NCI-H2081 treated with DMSO at 0.1 percent for 48 hours (cell line): ENCODE measurements around the gene KRT85.

Experiments
- DNase-seq: peaks from one replicate; lab custom pipeline; 2025; lab: John Stamatoyannopoulos, UW

KRT85 gene

DNA sequence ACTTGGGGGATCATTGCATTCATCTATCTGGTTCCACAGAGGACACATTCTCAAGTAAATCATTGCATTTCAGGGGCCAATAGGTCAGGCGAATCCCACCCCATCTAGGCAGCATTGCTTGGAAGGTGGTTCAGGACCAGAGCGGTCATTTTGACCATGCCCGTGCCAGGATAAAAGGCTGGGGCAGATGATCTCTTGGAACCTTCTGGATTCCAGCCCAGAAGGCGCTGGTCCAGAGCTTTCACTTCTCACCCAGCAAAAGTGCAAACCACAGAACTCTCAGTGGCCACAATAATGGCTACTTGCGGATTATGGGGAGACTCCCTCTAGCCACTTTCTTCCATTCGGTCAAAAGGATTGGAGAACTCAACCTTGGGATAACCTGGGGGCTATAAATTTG, 595 bp upstream of the KRT85 start:
- DNase-seq, result no peak

DNA sequence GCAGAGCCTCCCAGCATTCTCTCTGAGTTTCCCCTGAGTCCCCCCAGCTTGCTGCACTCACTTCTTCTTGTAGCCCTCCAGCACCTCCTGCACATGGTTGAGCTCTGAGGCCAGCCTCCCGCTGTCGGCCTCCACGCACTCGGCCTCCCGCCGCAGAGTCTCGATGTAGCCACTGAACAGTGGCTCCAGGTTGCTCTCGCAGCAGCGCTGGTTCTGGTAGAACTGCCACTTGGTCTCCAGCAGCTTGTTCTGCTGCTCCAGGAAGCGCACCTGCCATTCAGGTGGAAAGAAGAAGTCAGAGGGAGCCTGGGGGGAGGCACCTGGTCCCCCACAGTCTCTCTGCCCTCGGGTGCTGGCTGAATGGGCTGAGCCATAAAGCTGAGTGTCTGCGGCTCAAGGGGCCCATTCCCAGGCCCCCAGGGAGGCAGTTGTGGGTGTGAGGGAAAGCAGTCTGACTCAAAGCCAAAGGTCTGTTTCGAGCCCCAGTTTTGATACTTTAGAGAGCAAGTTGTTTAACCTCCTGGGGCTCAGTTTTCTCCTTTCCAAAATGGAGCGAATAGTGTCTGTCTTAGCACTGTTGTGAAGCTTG, 2.3 kb downstream of the KRT85 start:
- no peak for DNase-seq

DNA sequence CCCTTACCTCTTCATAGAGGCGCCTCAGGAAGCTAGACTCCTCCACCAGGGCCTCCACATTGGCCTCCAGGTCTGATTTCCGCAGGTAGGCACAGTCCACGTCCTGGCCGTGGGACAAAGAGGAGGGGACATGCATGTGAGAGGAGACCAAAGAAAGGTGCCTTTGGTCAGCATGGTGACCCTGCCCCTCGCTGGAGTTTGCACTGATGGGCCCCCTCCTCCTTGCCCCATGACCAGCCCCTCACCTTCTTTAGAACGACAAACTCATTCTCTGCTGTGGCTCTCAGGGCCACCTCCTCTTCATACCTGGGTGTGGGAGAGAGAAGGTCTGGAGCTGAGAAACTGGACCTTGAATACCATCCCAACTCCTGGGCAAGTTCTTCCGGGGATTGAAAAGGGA, 3.2 kb downstream of the KRT85 start:
- DNase-seq, result no peak

DNA sequence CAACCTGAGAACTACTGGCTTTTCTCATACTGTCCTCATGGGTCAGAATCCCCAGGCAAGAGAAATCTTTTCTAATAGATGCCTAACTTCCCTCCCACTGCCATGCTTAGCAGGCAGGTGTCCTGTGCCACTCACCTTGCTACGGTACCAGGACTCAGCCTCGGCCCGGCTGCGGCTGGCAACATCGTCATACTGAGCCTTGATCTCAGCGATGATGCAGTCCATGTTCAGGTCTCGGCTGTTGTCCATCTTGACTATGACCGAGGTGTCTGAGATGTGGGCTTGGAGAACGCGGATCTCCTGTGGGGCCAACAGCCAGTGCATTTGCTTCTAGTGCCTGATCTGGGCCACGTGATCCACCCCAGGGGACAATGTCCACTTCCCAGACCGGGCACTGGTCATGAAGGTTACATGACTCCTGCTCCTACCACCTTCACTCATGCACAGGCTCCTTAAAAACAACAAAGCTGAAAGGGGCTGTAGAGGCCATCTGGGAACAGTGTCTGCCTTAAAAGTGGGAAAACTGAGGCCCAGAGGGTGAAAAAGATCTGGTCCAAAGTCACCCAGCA, 4.1 kb downstream of the KRT85 start:
- DNase-seq, result no peak

DNA sequence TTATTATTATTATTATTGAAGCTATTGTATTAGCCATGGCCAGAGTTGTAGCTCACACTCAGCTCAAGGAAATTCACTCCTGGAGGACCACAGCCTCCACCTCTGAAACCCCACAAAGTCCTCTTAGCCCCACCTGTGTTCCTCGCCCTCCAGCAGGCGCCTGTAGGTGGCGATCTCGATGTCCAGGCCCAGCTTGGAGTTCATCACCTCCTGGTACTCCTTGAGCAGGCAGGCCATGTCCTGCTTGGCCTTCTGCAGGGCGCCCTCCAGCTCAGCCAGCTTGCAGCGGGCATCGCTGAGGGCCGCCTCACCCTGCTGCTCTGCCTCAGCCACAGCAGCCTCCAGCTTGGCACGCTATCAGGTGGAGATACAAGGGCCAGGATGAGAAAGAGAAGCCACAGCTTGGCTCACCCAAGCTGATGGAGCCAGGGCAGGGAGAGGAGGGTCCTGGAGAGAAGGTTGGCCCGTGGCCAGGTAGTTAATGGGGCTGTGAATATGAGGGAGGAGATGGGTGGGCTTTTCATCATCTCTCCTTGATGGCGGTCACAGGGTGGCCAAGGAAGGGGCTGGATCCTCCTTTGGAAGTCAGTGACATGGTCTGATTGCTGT, 5.1 kb downstream of the KRT85 start:
- DNase-seq, result no peak

DNA sequence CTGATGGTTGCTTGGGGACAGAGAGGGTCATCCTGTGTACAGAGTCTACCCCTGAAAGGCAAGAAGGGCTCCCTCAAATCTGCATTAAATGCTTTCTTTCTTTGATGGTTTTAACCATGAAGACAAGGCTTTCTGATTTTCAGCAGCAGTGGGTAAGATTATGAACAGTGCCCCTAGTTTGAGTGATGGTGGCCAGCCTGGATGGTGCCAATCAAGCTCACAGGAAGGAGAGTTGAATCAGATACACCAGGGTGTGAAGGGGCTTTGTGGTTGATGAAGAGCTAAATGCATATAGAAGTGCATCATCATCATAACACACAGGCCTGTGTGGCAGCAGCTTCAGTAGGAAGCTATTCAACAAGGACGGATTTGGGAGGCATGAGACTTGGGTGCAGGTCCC, 5.7 kb downstream of the KRT85 start:
- DNase-seq, result no peak

DNA sequence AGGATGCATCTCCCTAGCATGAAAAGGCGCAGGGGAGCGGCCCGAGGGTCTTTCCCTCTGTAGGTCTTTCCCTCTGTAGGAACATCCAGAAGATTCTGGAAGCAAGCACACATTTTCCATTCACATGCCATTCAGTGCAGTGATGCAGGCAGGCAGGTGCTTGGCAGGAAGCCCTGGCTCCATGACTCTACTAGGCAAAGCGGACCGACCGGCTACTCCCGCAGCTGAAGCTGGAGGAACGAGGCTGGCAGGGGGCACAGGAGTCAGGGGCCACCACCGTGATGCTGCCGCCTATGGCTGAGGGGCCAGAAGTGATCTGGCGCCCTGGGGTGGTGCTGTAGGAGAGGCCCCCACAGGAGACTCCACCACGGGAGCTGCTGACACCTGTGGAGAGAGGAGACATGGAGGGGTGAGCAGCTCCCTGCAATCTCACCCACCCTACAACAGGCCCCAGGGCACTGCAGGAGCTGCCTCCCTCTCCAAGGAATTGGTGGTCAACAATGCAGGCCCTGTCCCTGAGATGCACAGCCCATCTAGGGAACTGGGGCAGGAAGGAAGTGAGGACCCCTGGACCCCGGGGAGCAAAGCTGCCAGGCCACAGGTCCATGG, 6.5 kb downstream of the KRT85 start:
- DNase-seq, result no peak

DNA sequence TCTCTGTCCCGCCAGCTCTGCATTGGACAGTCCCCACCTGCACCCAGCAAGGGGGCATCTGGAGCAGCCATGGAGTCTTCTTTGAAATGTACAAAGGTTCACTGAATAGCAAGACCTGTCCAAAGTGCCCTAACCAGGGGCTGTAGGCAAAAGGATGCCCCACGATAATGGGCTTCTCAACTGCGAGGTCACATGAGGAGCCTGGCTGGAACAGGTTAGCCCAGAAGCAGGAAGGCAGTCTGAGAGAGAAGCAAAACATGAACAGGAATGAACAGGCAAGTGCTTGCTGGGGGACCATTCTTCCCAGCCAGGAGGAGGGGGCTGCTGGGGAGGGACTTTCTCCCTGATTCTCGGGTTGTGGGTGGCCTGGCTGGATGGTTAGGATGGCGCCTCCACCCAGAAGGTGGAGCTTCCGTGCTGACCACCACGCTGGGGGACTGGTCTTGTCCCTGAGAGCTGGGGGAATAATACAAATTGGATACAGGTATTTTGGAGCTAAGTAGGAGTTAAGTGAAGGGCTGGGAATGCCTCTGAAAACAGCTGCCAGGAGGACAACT, 7.1 kb downstream of the KRT85 start:
- no peak for DNase-seq

DNA sequence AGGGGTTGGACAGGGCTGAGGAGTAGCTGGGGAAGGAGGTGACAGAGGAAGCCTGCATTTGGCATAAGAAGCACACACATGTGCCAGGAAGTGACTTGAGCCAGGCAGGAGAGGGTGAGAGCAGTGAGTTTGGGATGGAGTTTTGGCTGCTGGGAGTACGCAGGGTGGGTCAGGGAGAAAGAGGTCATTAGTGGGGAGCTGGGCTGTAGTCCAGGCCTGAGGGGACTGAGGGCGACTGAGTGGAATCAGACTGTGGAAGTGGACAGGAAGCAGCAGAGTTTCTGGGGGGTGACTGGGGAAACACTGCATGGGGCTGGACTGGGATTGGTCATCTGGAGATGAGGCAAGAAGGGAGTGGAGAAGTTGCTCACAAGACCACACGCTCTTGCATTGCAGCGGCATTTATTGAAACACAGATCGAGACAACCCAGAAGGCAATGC, 7.6 kb downstream of the KRT85 start:
- DNase-seq, result no peak

DNA sequence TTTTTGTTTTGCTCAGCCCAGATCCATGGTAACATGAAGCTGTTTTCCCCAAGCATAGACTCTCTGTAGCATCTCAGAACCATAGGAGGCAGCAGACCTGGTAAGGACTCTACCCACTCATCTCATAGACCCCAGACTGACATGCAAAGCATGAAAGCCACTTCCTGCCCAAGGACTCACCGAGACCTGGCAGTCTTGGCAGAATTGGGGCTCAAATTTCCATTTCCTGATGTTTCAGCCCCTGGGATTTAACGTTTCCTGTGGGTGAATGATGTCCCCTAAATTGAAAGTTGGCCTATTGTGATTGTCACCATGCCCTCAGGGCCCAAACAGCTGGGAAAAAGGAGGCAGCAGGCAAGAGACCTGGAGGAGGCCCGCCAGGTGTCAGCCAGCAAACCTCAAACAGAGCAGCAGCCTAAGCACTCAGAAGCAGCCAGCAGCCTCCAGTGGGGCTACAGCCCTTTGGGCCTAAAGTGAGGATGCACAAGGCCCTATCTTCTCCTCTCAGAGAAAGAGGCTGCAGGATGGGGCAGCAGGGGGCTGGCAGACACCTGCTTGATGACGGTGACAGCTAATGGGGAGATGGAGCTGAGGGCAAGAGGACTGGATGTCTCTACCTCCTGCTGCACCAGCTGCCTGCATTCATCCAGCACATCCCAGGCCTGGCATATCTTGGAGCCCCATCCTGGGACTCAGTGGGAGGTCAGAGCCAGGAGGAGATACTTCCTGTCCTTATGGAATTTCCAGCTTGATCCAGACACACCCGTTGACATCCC, 8.5 kb downstream of the KRT85 start:
- DNase-seq, result no peak

DNA sequence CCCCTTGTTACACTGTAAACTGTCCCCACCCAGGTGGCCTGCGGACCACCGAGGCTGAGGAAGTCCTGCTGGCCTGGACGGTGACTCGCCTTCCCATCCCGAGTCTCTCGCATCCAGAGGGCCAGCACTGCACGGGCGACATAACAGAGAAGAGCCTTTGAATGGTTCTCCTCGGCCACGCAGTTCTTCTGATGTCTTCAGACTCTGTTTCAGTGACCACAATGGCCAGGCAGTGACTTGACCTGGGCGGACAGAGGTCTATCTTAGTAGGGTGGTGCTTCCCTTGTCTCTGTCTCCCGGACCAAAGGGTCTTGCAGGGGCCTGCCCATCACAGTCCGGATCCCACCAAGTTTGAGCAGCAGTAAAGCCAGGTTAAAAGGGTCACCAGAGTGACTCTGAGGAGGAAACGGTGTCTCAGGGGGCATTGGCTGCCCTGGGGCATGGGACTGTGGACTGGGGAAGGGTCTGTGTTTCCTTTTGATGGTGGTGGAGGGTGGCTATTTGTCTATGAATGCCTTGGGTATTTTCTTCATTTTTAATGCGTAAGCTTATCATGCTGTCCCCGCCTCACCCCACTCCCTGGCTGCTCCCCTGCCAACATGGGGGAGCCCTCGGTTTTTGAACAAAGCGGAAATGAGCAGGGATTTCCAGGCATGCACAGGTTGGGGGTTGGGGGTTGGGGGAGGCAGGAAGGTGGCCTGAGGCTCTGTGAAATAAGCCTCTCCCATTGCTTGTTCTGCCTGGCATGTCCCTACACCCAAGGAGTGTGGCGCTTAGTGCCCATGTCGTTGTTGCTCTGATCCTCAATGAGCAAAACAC, 10.3 kb downstream of the KRT85 start:
- no peak for DNase-seq

DNA sequence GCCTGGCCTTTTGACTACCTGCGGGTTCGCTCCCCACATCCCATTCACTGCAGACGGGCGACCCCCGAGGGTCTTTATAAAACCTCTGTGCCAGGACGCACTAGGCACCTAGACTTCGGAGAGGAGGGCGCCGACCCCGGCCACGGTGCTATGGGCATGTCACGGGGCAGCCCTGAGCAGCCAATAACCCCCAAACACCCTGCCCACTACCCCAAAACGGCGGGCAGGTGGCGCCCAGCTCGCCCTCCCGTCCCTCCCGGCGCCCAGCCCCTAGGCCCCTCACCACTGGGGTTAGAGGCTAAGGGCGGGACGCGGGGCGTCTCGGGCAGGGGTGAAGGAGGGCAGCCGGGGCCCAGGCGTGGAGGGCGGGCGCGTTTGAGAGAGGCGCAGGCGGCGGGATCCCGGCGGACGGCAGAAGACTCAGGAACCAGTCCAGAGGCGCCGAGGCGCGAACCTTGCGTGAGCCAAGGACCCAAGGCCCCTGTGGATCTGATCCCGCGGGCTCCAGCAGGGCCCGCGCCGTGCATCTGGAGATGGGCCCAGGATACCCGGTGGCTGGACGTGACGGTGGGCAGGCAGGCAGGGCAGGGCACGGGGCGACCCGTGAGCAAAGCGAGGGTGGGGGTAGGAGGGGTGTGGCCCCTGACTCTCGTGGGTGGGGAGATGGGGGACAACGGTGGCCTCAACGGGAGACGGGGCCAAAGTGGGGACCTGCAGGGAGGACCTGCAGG, 11.1 kb downstream of the KRT85 start:
- DNase-seq, result no peak

DNA sequence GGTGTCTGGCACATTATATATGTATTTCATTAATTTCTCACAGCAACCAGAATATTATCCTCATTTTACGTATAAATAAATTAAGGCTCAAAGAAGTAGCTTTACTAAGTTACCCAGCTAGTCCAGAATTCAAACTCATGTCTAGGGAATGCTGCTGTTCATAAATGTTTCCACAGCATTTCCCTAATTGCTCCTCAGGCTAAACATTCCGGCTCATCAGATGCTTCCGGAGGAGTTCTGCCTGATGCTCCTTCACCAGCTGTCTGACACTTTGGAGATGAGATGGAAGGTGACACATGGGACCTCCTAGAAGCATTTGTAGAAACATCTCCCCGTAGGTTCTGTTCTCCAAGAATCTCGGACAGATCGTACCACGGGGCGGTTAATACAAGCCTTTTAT, 12.1 kb downstream of the KRT85 start:
- no peak for DNase-seq

DNA sequence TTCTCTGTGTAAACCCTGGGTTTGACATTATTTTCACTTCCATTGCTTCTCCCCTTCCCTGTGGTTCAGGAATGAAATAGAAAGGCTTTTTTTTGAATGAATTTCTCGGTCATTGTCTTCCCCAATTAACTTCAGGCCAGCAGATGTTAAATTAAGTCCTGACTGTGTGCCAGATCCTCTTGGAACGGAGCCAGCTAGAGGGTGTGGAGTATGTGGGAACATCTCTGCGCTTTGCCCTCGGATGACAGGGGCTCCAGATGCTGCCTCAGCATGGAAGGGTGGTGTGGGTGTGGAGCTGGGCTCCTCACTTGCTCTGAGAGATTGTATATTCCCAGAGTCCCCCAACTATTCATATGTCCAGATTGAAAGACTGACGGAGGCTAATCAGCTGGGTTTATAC, 13.1 kb downstream of the KRT85 start:
- peak; percentile 3 for DNase-seq

DNA sequence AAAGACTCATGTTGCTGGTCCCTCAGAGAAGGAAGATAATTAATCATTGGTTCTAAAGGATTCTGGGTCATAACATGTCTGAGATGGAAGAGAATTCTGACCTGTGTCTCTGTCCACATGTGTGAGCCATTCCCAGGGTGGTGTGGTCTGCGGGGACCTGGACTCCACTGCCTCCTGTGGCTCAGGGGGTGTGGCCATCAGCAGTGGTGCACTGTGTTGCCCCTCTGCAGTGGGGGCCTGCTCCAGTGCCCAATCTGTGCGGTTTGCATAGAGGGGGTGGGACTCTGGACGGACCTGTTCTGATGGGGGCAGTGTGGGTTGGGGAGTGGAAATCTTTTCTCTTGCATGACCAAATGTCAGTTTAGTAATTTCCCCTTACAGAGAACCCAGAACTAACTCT, 13.5 kb downstream of the KRT85 start:
- DNase-seq, result no peak

DNA sequence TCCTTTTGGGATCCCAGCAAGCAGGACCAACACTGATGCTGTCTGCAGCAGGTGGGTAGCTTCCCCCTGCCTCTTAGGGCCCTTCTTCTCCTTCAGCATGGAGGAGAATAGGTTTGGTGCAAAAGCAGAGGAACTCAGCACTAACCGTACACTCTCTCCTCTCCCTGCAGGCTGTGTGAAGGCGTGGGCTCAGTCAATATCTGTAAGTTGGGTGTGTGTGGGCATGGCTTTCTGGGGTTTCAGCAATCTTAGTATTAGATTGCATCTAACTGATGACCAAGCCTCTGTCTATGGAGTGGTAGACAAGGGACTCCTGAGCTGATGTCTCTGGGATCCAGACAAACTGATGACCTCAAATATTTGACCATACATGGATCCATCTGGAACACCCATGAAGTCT, 14.3 kb downstream of the KRT85 start:
- no peak for DNase-seq

DNA sequence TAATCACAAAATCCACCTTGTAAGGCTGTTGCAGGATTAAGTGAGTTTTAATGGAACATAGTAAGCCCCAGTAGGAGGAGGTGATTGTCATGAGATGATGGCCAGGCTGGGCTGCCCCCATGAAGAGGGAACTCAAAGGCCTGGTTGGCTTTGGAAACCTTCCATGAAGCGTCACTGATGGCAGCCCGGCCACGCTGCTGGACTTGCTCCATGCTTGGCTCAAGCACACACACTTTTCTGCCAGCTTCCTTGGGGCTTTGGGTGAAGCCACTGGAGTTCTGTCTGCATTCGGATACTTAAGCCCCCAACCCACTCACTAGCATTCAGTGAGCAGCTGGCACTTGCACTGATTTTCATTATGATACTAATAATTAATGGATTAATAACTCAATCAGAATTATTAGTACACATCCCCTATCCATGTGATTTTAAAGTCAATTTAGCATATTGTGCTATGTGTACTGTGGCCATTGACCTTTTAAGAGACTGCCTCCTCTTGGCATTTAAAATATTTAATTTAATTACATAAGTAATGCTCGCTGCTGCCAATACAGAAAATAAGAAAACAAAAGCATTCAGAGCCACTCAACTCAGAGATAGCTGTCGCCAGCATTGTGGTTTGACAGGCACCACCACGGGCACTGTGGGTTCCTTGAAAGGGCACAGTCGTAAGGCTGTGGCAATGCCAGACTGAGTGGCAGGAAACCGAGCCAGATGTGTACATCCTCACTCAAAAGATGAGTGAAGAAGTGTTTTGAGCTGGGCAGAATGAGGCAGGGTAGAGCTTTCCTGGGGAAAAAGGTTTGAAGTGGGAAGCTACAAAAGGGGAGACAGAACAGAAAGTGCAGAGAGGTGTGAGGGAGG, 15.9 kb downstream of the KRT85 start:
- no peak for DNase-seq

DNA sequence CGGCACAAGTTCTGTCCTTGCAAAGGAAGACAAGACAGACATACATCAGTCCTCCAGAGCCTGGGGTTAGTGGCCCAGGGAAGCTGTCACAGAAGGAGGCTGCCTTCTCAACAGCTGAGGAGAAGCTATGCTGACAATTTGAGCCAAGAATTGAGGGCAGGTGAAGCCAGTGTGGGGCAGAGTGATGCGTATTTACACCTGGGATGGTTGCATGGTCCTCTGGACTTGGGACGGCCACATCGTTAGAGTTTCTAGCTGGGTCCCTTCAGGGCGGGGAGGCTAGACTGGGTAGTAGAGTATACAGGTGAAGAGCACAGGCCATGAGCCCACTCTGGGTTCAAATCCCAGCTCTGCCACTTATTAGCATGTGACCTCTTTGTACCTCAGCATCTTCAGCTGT, 16.5 kb downstream of the KRT85 start:
- DNase-seq, result no peak

DNA sequence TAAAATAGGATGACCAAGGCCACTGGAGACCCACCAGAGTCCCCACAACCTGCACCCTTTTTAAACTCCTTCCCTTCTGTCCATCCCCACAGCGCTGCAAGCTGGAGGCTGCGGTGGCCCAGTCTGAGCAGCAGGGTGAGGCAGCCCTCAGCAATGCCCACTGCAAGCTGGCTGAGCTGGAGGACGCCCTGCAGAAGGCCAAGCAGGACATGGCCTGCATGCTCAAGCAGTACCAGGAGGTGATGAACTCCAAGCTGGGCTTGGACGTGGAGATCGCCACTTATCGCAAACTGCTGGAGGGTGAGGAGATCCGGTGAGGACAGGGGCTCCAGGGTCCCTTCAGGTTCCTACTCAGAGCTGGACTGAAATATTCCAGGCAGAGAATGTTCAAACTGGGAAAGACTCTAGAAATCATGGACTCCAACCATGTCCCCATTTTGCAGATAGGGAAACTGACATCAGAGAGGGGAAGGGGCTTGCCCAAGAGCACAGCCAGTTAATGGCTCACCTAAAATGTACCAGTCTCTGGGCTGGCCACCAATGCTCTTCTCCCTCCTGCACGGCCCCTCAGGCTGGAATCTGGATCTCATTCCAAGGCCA, 17.2 kb downstream of the KRT85 start:
- no peak for DNase-seq

DNA sequence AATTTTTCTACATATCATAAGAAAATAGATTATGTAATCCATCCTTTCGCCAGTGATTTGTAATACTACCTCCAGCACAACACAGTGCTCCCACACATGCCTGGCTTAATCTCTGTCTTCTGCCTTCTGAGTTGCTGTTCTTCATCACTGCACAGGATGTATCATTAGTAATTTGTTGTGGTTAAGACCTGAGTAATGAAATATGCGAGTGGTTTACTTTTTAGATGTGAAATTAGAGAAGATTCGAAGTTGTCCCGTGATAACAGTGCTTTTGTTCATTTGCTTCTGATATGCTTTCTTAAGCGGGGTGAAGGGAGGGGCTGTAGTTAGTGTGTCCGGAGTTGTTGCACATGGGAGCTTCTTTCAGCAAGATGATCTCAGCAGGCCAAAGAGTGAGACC, 18.1 kb downstream of the KRT85 start:
- DNase-seq, result no peak
